IPS DF 4.7 (cell line): ENCODE measurements around the gene PIGC.

Experiments used
- DNase-seq: peaks from one replicate; pipeline ENCODE4 v3.0.0-alpha.2; 2013; ENCODE audit warnings: low spot score; ENCODE audit errors: extremely low read depth

Gene PIGC

GRCh38 chr1:172430128-172430454, 13.8 kb downstream of the PIGC start:
- DNase-seq = no peak

GRCh38 chr1:172429331-172430127, 14.3 kb downstream of the PIGC start:
- DNase-seq = no peak

- no peak for DNase-seq
These were observed 16.7 kb downstream of the PIGC start for GRCh38 chr1:172427191-172427590.

GRCh38 chr1:172425339-172425738, 18.5 kb downstream of the PIGC start:
- no peak for DNase-seq

- no peak for DNase-seq
These were observed 20.5 kb downstream of the PIGC start for GRCh38 chr1:172423336-172423735.

GRCh38 chr1:172421974-172422604, 21.8 kb downstream of the PIGC start:
- no peak for DNase-seq

GRCh38 chr1:172420385-172420784, 23.5 kb downstream of the PIGC start, which contains the start of gene C1orf105:
TSS of gene C1orf105 (plus strand) at chr1:172420685. CDS start at chr1:172420886, 201 bp downstream.
- DNase-seq = no peak

GRCh38 chr1:172417557-172417956, 26.3 kb downstream of the PIGC start:
- no peak for DNase-seq

GRCh38 chr1:172416496-172417035, 27.3 kb downstream of the PIGC start:
- no peak for DNase-seq

- no peak for DNase-seq
These were observed 29.5 kb downstream of the PIGC start for GRCh38 chr1:172414331-172414730.

- DNase-seq = no peak
These were observed 32.0 kb downstream of the PIGC start for GRCh38 chr1:172411791-172412338.

GRCh38 chr1:172410027-172410426, 33.8 kb downstream of the PIGC start:
- no peak for DNase-seq

- DNase-seq = no peak
These were observed 34.9 kb downstream of the PIGC start for GRCh38 chr1:172408958-172409357.

- DNase-seq = no peak
These were observed 36.9 kb downstream of the PIGC start for GRCh38 chr1:172406968-172407367.

- no peak for DNase-seq
These were observed 38.0 kb downstream of the PIGC start for GRCh38 chr1:172405912-172406311.

- DNase-seq = no peak
These were observed 39.7 kb downstream of the PIGC start for GRCh38 chr1:172404121-172404520.

GRCh38 chr1:172402878-172403569, 40.8 kb downstream of the PIGC start:
- no peak for DNase-seq

GRCh38 chr1:172401892-172402291, 42.0 kb downstream of the PIGC start:
- no peak for DNase-seq

- no peak for DNase-seq
These were observed 42.4 kb downstream of the PIGC start for GRCh38 chr1:172401477-172401876.

GRCh38 chr1:172400722-172401105, 43.2 kb downstream of the PIGC start:
- no peak for DNase-seq

- DNase-seq = no peak
These were observed 43.8 kb downstream of the PIGC start for GRCh38 chr1:172399756-172400721.
